OCI-LY3 (cell line): Measurements from ENCODE around the gene RPS6KA1.

ENCODE experiments used
- CTCF ChIP-seq: fragments of 200-600, 300-600 bp; sonication (generic); IDR thresholded peaks from 2 replicates; pipeline ENCODE4 v1.5.1; 2014; ENCODE audit warnings: antibody characterized with exemption, low read length, low read depth
- EZH2phosphoT487 ChIP-seq: fragments of 200-600 bp; shearing (Covaris generic); IDR thresholded peaks from 2 replicates; pipeline ENCODE4 v1.6.1; 2018; ENCODE audit warnings: antibody characterized with exemption, mixed run types, low read depth

- TF ChIP-seq CTCF, result no peak
- no peak for TF ChIP-seq EZH2phosphoT487
Observed at GRCh38 chr1:26490155-26490554, 39.4 kb upstream of the RPS6KA1 start.
